ENCODE results near the gene PTPRM.

Gene PTPRM

DNA sequence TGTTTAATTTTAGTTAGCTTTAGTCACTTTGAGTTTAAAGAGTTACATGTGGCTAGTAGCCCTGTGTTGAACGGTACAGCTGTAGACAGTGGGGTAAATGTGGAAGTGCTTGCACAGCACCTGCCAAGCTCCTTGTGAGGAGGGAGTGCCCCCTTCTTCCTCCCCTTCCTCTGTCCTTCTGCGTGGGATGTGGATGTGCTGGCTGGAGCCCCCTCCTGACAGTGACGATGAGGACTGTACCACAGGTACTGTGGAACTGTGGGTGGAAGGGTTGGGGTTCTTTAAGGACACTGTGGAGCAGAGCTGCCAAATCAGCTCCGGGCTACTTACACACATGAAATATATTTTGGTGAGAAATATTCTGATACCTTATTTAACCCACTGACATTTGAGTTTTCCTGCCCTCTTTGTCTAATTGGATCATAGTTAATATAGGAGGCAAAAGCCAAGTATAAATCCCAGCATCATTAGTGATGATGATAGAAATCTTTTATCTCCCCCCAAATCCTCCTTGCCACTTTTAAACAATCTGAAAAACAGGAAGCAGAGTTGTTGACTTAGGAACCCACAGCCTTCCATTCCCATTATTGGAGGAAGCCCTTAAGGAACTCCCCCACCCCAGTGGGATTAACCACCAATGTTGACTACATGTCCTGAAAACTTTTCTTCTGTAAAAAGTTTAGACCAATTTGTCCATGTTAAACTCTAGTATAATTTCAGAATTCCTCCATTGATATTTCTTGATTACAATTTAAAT lies 181.3 kb downstream of the PTPRM start:
- in situ Hi-C loops (cut with MboI; ENCODE audit: low sequenced_read_pairs), result no loop called here
- no peaks in the 10 kb centered on the region for H3K27me3 ChIP-seq (ENCODE audit: low read depth)

DNA sequence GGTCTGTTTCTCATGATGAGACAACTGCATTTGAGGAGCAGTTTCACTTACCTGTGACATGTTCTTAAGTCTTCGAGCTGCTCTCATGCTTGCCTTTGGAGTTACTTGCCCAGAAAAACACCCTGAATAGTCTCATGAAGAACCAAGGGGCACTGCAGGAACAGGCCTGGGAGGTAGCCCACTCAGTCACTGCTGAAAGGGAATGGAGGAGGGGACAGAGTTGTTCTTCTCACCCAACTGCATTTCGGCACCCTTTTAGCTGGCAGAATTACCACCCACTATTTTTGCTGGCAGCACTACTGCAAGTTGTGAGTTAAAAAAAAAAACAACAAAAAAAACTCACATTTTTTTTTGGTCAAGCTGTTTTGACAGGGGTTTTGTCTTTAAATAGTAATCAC lies 181.9 kb downstream of the PTPRM start:
- no peaks in the 10 kb centered on the region for H3K27me3 ChIP-seq (ENCODE audit: low read depth)
- no peak for DNase-seq (ENCODE audit: low spot score in 2 of 2)
- no peak overlapping the region for H3K4me3 ChIP-seq
- H3K4me1 ChIP-seq, result no peaks in the 10 kb centered on the region
- in situ Hi-C loops (cut with MboI; ENCODE audit: low sequenced_read_pairs), result no loop called here
- H3K36me3 ChIP-seq (replicated peaks), result no peaks in the 10 kb centered on the region
- no peaks in the 10 kb centered on the region for H3K9me3 ChIP-seq

More for the DNA sequence above, 181.3 kb downstream of the PTPRM start:
- Histone ChIP-seq H3K9me3 (no peaks in the 10 kb centered on the region), H3K4me1 (no peaks in the 10 kb centered on the region), H3K4me3 (no peak overlapping the region), H3K36me3 (replicated peaks) (no peaks in the 10 kb centered on the region)
- no peak for DNase-seq (ENCODE audit: low spot score in 2 of 2)

DNA sequence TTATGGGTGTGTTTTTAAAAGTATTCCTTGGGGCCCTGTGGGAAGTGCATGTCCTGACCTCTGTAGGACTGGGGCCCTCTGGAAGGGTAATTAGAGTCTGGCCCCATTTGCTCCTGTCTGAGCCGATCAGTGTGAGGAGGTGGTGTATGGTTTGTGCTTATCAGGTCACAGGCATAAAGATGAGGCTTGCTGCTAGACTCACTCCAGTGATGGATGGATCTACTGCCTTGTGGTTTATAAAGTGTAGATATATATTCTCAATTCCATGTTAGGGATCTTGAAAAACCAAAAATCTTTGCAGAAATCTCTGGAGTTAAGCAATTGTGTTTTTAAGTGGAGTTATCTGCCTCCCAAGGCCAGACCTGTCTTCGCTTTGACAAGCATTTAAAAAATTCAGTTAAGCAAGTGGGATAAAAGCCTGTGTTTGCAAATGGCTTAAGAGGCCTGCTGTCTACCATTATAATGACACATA lies 182.4 kb downstream of the PTPRM start:
- no peaks in the 10 kb centered on the region for H3K36me3 ChIP-seq (replicated peaks)
- H3K4me1 ChIP-seq, result no peaks in the 10 kb centered on the region
- H3K9me3 ChIP-seq, result no peaks in the 10 kb centered on the region
- no peak for DNase-seq (ENCODE audit: low spot score in 2 of 2)
- no peaks in the 10 kb centered on the region for H3K27me3 ChIP-seq (ENCODE audit: low read depth)
- H3K4me3 ChIP-seq, result no peak overlapping the region
- in situ Hi-C loops (cut with MboI; ENCODE audit: low sequenced_read_pairs), result no loop called here

DNA sequence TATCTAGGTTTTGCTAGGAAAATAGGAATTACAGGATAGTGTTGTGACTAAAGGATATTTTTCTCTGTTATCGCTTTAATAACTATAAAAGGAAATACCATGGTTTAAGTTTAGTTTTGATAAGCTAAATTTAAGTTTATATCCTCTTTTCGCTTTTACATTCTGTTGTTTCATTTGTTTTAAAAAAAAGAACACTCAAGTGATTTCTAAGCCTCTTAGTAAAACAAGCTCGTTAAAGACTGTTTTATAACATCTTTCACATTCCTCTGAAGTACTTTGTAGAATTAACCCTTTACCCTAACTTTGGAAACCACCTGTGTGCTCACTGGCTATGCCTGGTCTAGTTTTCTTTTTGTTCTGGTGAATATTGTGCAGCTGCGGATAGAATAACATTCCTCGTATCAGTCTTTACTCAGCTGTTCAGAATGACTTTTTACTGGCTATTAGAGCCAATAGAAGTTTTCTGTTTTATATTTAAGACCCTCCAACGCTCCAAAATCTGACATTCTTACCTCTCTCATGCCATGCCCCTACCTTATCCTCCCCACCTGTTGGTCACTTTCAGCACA lies 183.1 kb downstream of the PTPRM start:
- no peaks in the 10 kb centered on the region for H3K36me3 ChIP-seq (replicated peaks)
- in situ Hi-C loops (cut with MboI; ENCODE audit: low sequenced_read_pairs), result no loop called here
- no peaks in the 10 kb centered on the region for H3K9me3 ChIP-seq
- no peak for DNase-seq (ENCODE audit: low spot score in 2 of 2)
- no peaks in the 10 kb centered on the region for H3K4me1 ChIP-seq
- H3K27me3 ChIP-seq (ENCODE audit: low read depth), result no peaks in the 10 kb centered on the region
- no peak overlapping the region for H3K4me3 ChIP-seq

DNA sequence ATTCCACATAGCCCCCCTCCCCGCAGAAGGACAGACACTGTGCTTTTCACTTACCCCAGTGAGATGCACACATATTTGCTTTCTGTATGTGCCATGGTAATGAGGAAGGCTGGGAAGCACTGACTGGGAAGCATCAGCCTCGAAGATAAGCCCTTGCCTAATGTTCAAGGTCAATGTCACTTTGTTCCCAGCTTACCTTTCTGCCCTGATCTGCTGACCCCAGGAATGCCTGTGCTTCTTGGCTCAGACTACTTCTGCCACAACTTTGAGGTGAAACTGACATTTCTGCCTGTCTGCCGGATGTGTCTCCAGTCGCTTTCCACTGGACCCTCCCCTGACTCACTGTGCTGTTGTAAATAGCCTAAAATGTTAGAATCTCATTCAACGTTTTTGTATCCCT lies 183.8 kb downstream of the PTPRM start:
- DNase-seq (ENCODE audit: low spot score in 2 of 2), result no peak
- H3K4me3 ChIP-seq, result no peak overlapping the region
- H3K9me3 ChIP-seq, result no peaks in the 10 kb centered on the region
- H3K27me3 ChIP-seq (ENCODE audit: low read depth), result no peaks in the 10 kb centered on the region
- no peaks in the 10 kb centered on the region for H3K4me1 ChIP-seq
- in situ Hi-C loops (cut with MboI; ENCODE audit: low sequenced_read_pairs), result no loop called here
- no peaks in the 10 kb centered on the region for H3K36me3 ChIP-seq (replicated peaks)

DNA sequence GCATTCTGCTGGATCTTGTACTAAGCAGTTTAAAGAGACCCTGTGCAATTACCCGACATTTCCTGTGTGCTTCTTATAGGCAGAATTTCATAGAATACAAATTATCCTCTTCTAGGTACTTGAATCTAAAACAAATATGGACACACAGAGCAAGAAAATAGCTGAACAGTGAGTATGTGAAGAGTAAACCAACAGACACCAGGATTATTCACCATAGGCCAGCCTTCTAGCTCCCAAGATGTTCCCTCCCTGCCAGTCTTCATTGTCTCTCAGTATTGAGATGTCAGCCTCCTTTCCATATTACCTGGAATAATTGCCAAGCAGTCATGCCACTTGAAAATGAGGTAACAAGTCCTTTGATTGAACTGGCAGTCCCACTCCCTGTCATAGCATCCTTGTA lies 187.1 kb downstream of the PTPRM start:
- H3K27me3 ChIP-seq (ENCODE audit: low read depth), result no peaks in the 10 kb centered on the region
- H3K36me3 ChIP-seq (replicated peaks), result no peaks in the 10 kb centered on the region
- no peaks in the 10 kb centered on the region for H3K4me1 ChIP-seq
- H3K4me3 ChIP-seq, result no peak overlapping the region
- DNase-seq (ENCODE audit: low spot score in 2 of 2), result no peak
- no peaks in the 10 kb centered on the region for H3K9me3 ChIP-seq
- in situ Hi-C loops (cut with MboI; ENCODE audit: low sequenced_read_pairs), result no loop called here

DNA sequence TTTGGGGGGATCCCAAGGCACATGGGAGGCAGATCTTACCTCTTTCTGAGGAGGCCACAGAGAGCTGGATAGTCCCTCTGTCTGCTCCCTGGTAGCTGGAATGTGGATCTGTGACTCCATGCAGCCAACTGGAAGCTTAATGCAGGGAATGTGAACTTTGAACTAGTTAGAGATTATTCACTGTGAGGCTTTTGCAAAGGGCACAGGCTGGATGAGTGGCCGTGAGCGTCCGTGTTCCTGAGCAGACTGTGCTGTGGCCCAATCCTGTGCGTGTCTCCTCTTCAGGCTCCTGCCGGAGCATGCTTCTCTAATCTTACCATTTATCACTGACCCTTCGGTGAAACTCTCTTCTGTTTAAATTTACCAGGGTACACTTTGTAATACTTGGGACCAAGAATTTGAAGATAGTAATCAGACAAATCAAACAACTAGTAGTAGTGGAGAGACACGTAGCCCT lies 187.6 kb downstream of the PTPRM start:
- Histone ChIP-seq H3K27me3 (ENCODE audit: low read depth) (no peaks in the 10 kb centered on the region), H3K36me3 (replicated peaks) (no peaks in the 10 kb centered on the region), H3K4me3 (no peak overlapping the region), H3K4me1 (no peaks in the 10 kb centered on the region), H3K9me3 (no peaks in the 10 kb centered on the region)
- no peak for DNase-seq (ENCODE audit: low spot score in 2 of 2)
- in situ Hi-C loops (cut with MboI; ENCODE audit: low sequenced_read_pairs), result no loop called here

DNA sequence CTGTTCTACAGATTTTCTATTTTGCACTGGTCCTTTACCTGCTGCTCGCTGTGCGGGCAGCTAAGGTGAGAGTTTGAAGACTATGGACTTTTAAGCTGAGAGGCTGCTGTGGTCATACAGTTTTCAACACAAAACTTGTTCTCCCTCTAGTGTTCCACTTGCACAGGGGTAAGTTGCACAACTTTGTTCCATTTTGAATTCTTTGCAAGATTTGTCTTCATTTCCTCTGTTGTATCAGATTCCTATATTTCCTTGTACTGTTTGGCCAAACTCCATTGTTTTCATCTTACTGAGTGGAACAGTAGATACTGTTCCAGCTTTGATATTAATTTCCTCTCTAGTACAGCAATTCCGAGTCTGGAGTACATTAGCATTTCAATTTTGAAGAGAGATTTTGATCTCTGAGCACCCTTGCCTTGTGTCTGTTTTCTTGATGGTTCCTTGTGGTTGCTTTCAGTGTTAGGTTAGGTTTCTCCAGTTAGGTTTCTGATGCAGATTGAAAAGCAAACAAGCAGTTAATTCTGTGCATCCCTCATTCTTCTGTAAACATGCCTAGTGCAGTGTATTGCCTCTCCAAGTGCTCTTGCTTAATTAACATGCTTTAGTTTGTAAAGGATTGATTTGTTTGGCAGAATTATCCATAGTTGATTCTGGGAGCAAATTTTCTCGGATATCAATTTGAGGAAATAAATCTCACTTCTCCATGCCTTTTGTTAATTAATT lies 188.8 kb downstream of the PTPRM start:
- no peak for DNase-seq (ENCODE audit: low spot score in 2 of 2)
- H3K4me3 ChIP-seq, result no peak overlapping the region
- in situ Hi-C loops (cut with MboI; ENCODE audit: low sequenced_read_pairs), result no loop called here
- no peaks in the 10 kb centered on the region for H3K9me3 ChIP-seq
- H3K4me1 ChIP-seq, result no peaks in the 10 kb centered on the region
- H3K36me3 ChIP-seq (replicated peaks), result no peaks in the 10 kb centered on the region
- no peaks in the 10 kb centered on the region for H3K27me3 ChIP-seq (ENCODE audit: low read depth)

DNA sequence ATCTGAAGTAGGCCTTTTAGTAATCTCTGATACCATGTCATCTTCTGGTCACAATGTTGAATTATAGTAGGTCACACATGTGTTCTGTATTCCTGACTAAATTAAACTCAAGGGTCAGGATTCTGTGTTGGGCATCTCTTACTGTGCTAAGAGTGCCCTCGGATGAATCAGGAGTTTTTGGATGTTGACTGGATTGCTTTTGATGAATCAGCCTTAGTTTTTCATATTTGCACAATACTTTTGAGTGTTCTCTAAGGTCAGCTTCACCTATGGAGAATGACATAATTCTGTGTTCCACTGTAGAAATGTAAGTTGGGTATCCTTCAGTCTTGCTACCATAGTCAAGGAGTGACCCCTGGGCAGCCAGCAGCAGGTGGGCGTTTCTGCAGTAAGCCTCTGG lies 190.1 kb downstream of the PTPRM start:
- Histone ChIP-seq H3K27me3 (ENCODE audit: low read depth) (no peaks in the 10 kb centered on the region), H3K9me3 (no peaks in the 10 kb centered on the region), H3K36me3 (replicated peaks) (no peaks in the 10 kb centered on the region), H3K4me3 (no peak overlapping the region), H3K4me1 (no peaks in the 10 kb centered on the region)
- in situ Hi-C loops (cut with MboI; ENCODE audit: low sequenced_read_pairs), result no loop called here
- DNase-seq (ENCODE audit: low spot score in 2 of 2), result no peak

DNA sequence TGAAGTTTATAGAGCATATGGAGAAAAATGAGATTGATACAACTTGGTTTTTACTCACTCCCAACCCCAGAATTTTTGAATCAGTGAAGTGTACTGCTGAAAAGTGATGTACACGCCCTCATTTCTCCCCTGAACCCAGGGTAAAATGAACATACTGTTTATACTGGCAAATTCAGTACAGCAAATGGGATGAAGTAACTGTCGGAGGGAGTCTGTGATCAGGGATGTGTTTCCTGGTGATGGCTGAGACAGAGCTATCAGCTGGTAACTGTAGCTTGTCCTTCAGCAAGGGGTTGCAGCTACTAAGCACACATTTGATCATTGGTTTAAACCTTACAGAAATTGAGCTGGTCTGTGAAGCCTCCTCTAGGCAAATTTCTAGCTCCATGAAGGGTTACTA lies 191.6 kb downstream of the PTPRM start:
- no peaks in the 10 kb centered on the region for H3K36me3 ChIP-seq (replicated peaks)
- no peaks in the 10 kb centered on the region for H3K9me3 ChIP-seq
- DNase-seq (ENCODE audit: low spot score in 2 of 2), result no peak
- H3K4me1 ChIP-seq, result no peaks in the 10 kb centered on the region
- H3K4me3 ChIP-seq, result no peak overlapping the region
- H3K27me3 ChIP-seq (ENCODE audit: low read depth), result no peaks in the 10 kb centered on the region
- in situ Hi-C loops (cut with MboI; ENCODE audit: low sequenced_read_pairs), result no loop called here

DNA sequence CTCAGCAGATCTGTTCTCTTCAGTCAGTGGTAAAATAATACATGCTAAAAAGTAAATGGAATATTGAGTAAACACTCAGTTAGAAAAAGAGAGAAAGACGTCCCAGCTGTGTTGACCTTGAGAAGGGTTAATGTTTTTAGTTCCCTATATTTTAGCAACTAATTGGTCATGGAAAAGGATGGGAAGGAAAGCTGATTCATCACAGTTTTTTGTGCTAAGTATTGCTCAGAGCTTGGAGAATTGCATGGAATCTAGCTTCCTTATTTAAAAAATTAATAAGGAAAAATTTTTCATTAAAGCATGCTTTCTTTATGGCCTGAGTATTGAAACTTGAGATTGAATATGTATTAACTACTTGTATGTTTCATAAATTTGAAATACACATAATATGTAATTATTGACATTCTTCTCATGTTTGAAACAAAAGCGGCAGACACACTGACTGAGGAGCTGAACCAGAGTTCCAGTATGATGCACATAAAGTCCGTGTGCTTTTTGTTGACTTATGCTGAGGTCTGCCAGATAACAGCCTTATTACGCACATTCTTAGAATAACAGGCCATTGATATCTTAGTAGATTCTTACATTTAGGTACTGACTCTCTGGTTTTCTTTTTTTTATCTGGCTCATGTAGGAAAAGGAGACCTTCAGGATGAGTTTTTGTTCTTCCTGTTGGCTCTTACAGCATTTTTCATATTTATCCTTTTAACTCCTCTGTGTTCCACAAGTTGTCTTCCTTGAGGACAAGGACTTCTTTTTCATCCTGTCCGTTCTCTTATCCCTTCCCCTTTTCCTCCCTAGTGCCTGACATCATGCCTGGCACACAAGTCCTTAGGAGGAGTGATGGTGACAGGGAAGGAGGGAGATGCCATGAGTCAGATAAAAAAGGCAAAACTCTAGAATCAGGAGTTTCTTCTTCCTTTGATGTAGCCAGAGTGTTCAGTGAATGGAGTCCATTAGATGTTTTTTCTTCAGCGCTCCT lies 194.1 kb downstream of the PTPRM start:
- no peak overlapping the region for H3K4me3 ChIP-seq
- in situ Hi-C loops (cut with MboI; ENCODE audit: low sequenced_read_pairs), result no loop called here
- H3K9me3 ChIP-seq, result no peaks in the 10 kb centered on the region
- no peaks in the 10 kb centered on the region for H3K36me3 ChIP-seq (replicated peaks)
- no peak for DNase-seq (ENCODE audit: low spot score in 2 of 2)
- no peaks in the 10 kb centered on the region for H3K27me3 ChIP-seq (ENCODE audit: low read depth)
- no peaks in the 10 kb centered on the region for H3K4me1 ChIP-seq

DNA sequence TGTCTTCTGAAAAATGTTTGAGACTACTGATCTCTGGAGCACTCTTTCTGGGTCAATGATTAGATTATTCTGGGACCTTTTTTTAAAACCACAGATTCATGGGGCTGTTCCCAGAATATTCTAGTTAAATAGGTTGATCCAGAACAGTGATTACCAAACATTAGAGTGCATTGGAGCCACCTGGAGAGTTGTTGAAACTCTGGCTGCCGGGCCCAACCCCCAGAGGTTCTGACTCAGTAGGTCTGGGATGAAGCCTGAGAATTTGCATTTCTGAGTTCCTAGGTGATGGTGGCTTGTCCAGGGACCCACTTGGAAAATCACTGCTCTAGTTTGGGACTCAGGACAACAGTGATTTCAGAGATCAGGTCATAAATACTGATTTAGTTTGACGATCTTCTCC lies 197.3 kb downstream of the PTPRM start:
- Histone ChIP-seq H3K9me3 (no peaks in the 10 kb centered on the region), H3K4me3 (no peak overlapping the region), H3K36me3 (replicated peaks) (no peaks in the 10 kb centered on the region), H3K27me3 (ENCODE audit: low read depth) (no peaks in the 10 kb centered on the region), H3K4me1 (no peaks in the 10 kb centered on the region)
- DNase-seq (ENCODE audit: low spot score in 2 of 2), result no peak
- in situ Hi-C loops (cut with MboI; ENCODE audit: low sequenced_read_pairs), result no loop called here

DNA sequence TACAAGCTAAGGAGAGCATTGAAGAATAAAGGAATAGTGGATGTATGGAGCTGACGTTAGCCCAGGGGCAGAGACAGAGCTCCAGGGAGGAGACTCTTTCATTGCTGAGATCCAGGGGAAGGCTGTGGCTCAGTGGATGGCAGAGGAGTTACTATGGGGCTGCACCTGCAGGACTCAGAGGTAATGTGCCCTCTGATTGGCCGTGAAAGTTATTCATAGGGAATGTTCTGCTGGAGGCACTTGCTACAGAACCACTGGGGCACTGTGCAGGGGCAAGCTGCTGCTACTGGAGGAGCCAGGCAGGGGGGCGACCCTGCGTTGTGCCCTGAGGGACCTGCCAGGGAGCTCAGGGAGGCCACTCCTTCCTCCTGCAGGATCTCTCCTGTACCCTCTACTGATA lies 199.2 kb downstream of the PTPRM start:
- Histone ChIP-seq H3K4me3 (no peak overlapping the region), H3K4me1 (no peaks in the 10 kb centered on the region), H3K27me3 (ENCODE audit: low read depth) (no peaks in the 10 kb centered on the region), H3K9me3 (no peaks in the 10 kb centered on the region; the same call in 1 of the 2 replicates), H3K36me3 (replicated peaks) (no peaks in the 10 kb centered on the region)
- in situ Hi-C loops (cut with MboI; ENCODE audit: low sequenced_read_pairs), result no loop called here
- DNase-seq (ENCODE audit: low spot score in 2 of 2), result no peak

Measured in HAP-1 (cell line).